Endothelial cell of umbilical vein (primary cell): Measurements from ENCODE around the gene GFPT2. TPM values are rescaled to one million over a fixed set of nuclear protein-coding genes. Genes with fewer than 3 reads are reported as not detected.
A peak's percentile ranks its signal among the peaks of the same experiment; 100 is the strongest.

Source experiments
- BruUV-seq: library from RNA; stranded (reverse); fragments of 400-500 nt; replicated peaks from 2 replicates; lab custom pipeline; 2021; lab: Mats Ljungman, UMichigan
- CTCF ChIA-PET: fragments of 300-600, 350-600 bp; sonication (Branson Sonifier 250); formaldehyde crosslinking; loops from one replicate; lab custom pipeline; 2021; ENCODE audit warnings: antibody characterized with exemption, inconsistent platforms; lab: Charles Lee
- POLR2A ChIA-PET: fragments of 300-600, 350-600 bp; sonication (Branson Sonifier 250); formaldehyde crosslinking; loops from one replicate; lab custom pipeline; 2021; ENCODE audit warnings: antibody characterized with exemption, inconsistent platforms; lab: Charles Lee
- DNase-seq: peaks from one replicate; pipeline ENCODE4 v3.0.0-alpha.2; 2011; ENCODE audit warnings: low read depth, low spot score
- FAIRE-seq: peaks from 2 replicates; lab custom pipeline; 2011; peaks lifted over from hg19 to GRCh38; lab: Jason Lieb, UNC
- H2AFZ ChIP-seq: 2 replicates; pipeline ENCODE4 v1.6.0; 2012; ENCODE audit warnings: low read depth, low read length, control low read depth, inconsistent platforms
- H3K27ac ChIP-seq: 2 replicates; pipeline ENCODE4 v1.5.1; 2011; ENCODE audit warnings: low read depth, mild to moderate bottlenecking, control low read depth, low read length, moderate library complexity; ENCODE audit not compliant: insufficient read depth
- H3K27me3 ChIP-seq, 2 experiments: 2 replicates each; pipeline versions ENCODE4 v1.6.0 to v1.6.1; 2011; ENCODE audit warnings: low read length in 2 of 2, mixed read lengths in 1 of 2; ENCODE audit not compliant: control insufficient read depth in 2 of 2, insufficient read depth in 2 of 2
- H3K36me3 ChIP-seq, 2 experiments: 2 replicates in 1 of 2; 3 replicates in 1 of 2; pipeline ENCODE4 v1.5.1; 2011; ENCODE audit warnings: low read length in 2 of 2, mild to moderate bottlenecking in 1 of 2, moderate library complexity in 1 of 2; ENCODE audit not compliant: control insufficient read depth in 2 of 2, insufficient read depth in 2 of 2; ENCODE audit errors: extremely low read depth in 1 of 2
- H3K4me1 ChIP-seq: 3 replicates; pipeline ENCODE4 v1.5.1; 2011; ENCODE audit warnings: mild to moderate bottlenecking, low read length; ENCODE audit not compliant: control insufficient read depth, insufficient read depth; ENCODE audit errors: extremely low read depth
- H3K4me2 ChIP-seq: 2 replicates; pipeline ENCODE4 v1.6.1; 2011; ENCODE audit warnings: low read length, control low read depth, mixed read lengths; ENCODE audit not compliant: insufficient read depth
- H3K4me3 ChIP-seq, 3 experiments: fragments of 200-600 bp in 1 of 3; sonication (generic), shearing (Covaris generic) in 1 of 3; replicated peaks in 1 of 3; 2 replicates each; pipeline ENCODE4 v1.5.1; 2011 to 2016; ENCODE audit warnings: control low read depth in 3 of 3, low read length in 3 of 3, mild to moderate bottlenecking in 2 of 3, inconsistent platforms in 1 of 3, low read depth in 1 of 3, moderate library complexity in 1 of 3; ENCODE audit not compliant: insufficient read depth in 1 of 3
- H3K79me2 ChIP-seq: 2 replicates; pipeline ENCODE4 v1.6.0; 2012; ENCODE audit warnings: low read length, inconsistent platforms; ENCODE audit not compliant: control insufficient read depth, insufficient read depth
- H3K9ac ChIP-seq: replicated peaks from 2 replicates; pipeline ENCODE3; 2011; ENCODE audit warnings: low read length, control low read depth; ENCODE audit not compliant: insufficient read depth; ENCODE audit errors: extremely low read depth
- H3K9me1 ChIP-seq: replicated peaks from 3 replicates; pipeline ENCODE4 v1.6.0; 2011; ENCODE audit warnings: mild to moderate bottlenecking, low read length; ENCODE audit not compliant: control insufficient read depth, insufficient read depth; ENCODE audit errors: extremely low read depth
- H3K9me3 ChIP-seq: replicated peaks from 2 replicates; pipeline ENCODE4 v1.5.1; 2012; ENCODE audit warnings: low read length, inconsistent platforms; ENCODE audit not compliant: control insufficient read depth, insufficient read depth
- H4K20me1 ChIP-seq: replicated peaks from 2 replicates; pipeline ENCODE3; 2011; ENCODE audit warnings: mild to moderate bottlenecking, low read length; ENCODE audit not compliant: control insufficient read depth, insufficient read depth; ENCODE audit errors: extremely low read depth
- EZH2 ChIP-seq: IDR thresholded peaks from 2 replicates; pipeline ENCODE4 v1.6.1; 2012; ENCODE audit warnings: borderline replicate concordance, low read depth, mild to moderate bottlenecking, moderate library complexity, low read length, inconsistent platforms; ENCODE audit not compliant: severe bottlenecking
- FOS ChIP-seq: IDR thresholded peaks from 2 replicates; pipeline ENCODE4 v1.6.1; 2011; ENCODE audit warnings: mild to moderate bottlenecking, low read length, moderate library complexity, borderline replicate concordance; ENCODE audit not compliant: insufficient read depth
- GATA2 ChIP-seq: IDR thresholded peaks from 2 replicates; pipeline ENCODE4 v1.7.0; 2011; ENCODE audit warnings: low read depth, mild to moderate bottlenecking, moderate library complexity, mixed read lengths, low read length; ENCODE audit not compliant: insufficient read length, insufficient read depth
- JUN ChIP-seq: IDR thresholded peaks from 2 replicates; pipeline ENCODE4 v1.6.1; 2011; ENCODE audit warnings: borderline replicate concordance, low read depth; ENCODE audit not compliant: insufficient read length, insufficient read depth
- MYC ChIP-seq: IDR thresholded peaks from one replicate; pipeline ENCODE4 v1.6.1; 2011; ENCODE audit warnings: mild to moderate bottlenecking, low read depth, low read length
- POLR2A ChIP-seq: IDR thresholded peaks from 2 replicates; pipeline ENCODE4 v1.6.1; 2012; ENCODE audit warnings: low read depth, mild to moderate bottlenecking, control low read depth, low read length
- POLR2AphosphoS5 ChIP-seq: IDR thresholded peaks from 2 replicates; pipeline ENCODE4 v1.6.1; 2012; ENCODE audit warnings: low read depth, mild to moderate bottlenecking, control low read depth, low read length, moderate library complexity; ENCODE audit not compliant: insufficient read depth
- dilution Hi-C: fragments of 300-500 bp; cut with MboI; formaldehyde crosslinking; loops from one replicate; pipeline ENCODE4 v1.15.0; 2019; ENCODE audit warnings: low sequenced_read_pairs; ENCODE audit not compliant: extremely low pct_ligation_motif_present
- intact Hi-C: fragments of 100-400 bp; cut with micrococcal nuclease; formaldehyde crosslinking; loops from one replicate; pipeline ENCODE4 v1.10.0; 2022
- polyA plus RNA-seq, 4 experiments: library from polyadenylated mRNA; depleted of rRNA in 3 of 4; stranded (reverse) in 3 of 4; unstranded in 1 of 4; fragments of >200 nt; gene quantifications; 2 replicates each; pipeline versions ENCODE4 v1.2.1 to v1.2.3, GENCODE V29; 2011 to 2012; ENCODE audit warnings: missing spikeins in 1 of 4
- total RNA-seq: library from RNA; stranded (reverse); gene quantifications from 2 replicates; pipeline ENCODE4 v1.2.3, GENCODE V29; 2021
- TF ChIP-seq, protein P1 (sequence below), 2 donors: IDR thresholded peaks; 1 replicate in 1 of 2; 2 replicates in 1 of 2; pipeline ENCODE4 v1.5.1; 2011; ENCODE audit warnings: low read length in 2 of 2, mild to moderate bottlenecking in 2 of 2, moderate library complexity in 2 of 2, control low read depth in 1 of 2, inconsistent platforms in 1 of 2, low read depth in 1 of 2; ENCODE audit not compliant: insufficient read depth in 1 of 2; ENCODE audit errors: extremely low read depth in 1 of 2
- TF ChIP-seq, protein P2 (sequence below): IDR thresholded peaks from 2 replicates; pipeline ENCODE4 v1.6.1; 2011; ENCODE audit not compliant: insufficient read depth, insufficient read length

Gene GFPT2
- total and polyA plus RNA-seq, 2 donors (not counting 3 experiments of a cell fraction or from before 2014, with no cell fraction given), result 4.3 to 4.5 TPM

DNA sequence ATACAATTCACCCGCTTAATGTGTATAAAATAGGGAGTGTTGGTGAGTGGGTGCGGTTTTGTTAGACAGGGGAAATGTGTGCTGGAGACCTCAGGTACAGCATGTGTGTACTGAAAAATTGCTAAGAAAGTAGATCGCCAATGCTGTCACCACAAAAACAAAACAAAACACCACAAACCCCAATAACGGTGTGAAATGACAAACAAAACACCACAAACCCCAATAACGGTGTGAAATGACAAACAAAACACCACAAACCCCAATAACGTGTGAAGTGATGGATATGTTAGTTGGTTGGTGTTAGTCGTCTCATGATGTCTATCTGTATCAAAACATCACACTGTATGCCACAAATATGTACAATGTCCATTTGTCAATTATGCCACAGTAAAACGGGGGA, 14.2 kb upstream of the GFPT2 start:
- POLR2A ChIA-PET, result no interaction called here
- dilution Hi-C loops, result no loop called here
- peak; percentile 63 for FAIRE-seq

DNA sequence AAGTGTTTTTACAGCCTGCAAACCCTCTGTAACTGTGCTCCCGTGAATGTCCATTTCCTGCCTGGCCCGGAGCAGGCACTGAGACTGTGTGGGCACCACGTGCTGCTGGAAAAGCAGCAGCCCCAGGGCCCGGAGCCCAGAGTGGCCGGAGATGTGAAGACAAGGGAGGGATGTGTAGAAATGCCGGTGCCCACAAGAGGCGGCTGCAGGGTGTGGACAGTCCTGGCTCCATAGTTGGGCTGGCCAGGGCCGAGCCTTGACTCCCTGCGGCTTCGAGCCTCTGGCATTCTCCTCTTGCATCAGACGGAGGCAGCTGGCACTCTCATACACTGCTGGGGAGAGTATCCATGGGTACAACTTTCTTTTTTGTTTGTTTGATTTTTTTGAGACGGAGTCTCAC, 13.2 kb upstream of the GFPT2 start:
- FAIRE-seq (no peak), DNase-seq (peak; percentile 7)
- Histone ChIP-seq H3K79me2 (no peaks in the 10 kb centered on the region), H3K9ac (no peak overlapping the region), H3K9me1 (no peaks in the 10 kb centered on the region), H3K4me2 (no peak overlapping the region), H4K20me1 (no peaks in the 10 kb centered on the region), H3K27ac (no peak overlapping the region), H2AFZ (peak overlapping the region; percentile 36), H3K27me3 (no peaks in the 10 kb centered on the region), H3K9me3 (no peaks in the 10 kb centered on the region), H3K36me3 (no peaks in the 10 kb centered on the region), H3K4me3 (no peak overlapping the region), H3K4me1 (no peaks in the 10 kb centered on the region)
- CTCF ChIA-PET, result no interaction called here
- dilution Hi-C loops, result no loop called here
- POLR2A ChIA-PET, result no interaction called here
- no TSS peak for BruUV-seq
- TF ChIP-seq FOS (no peak), GATA2 (no peak), JUN (no peak), POLR2AphosphoS5 (no peak), EZH2 (no peak), MYC (no peak), POLR2A (no peak)
- TF ChIP-seq, protein P1, sequence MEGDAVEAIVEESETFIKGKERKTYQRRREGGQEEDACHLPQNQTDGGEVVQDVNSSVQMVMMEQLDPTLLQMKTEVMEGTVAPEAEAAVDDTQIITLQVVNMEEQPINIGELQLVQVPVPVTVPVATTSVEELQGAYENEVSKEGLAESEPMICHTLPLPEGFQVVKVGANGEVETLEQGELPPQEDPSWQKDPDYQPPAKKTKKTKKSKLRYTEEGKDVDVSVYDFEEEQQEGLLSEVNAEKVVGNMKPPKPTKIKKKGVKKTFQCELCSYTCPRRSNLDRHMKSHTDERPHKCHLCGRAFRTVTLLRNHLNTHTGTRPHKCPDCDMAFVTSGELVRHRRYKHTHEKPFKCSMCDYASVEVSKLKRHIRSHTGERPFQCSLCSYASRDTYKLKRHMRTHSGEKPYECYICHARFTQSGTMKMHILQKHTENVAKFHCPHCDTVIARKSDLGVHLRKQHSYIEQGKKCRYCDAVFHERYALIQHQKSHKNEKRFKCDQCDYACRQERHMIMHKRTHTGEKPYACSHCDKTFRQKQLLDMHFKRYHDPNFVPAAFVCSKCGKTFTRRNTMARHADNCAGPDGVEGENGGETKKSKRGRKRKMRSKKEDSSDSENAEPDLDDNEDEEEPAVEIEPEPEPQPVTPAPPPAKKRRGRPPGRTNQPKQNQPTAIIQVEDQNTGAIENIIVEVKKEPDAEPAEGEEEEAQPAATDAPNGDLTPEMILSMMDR (IDR thresholded peaks at IDR 0.05; ENCODE audit: extremely low read depth in 1 of 2, insufficient read depth in 1 of 2, low read depth in 1 of 2, low read length in 2 of 2), result no peak
- TF ChIP-seq, protein P2, sequence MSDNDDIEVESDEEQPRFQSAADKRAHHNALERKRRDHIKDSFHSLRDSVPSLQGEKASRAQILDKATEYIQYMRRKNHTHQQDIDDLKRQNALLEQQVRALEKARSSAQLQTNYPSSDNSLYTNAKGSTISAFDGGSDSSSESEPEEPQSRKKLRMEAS, result no peak
- intact Hi-C loops, result no loop called here

More for the DNA sequence above, 14.2 kb upstream of the GFPT2 start:
- Histone ChIP-seq H3K4me3 (no peak overlapping the region), H3K9me1 (no peaks in the 10 kb centered on the region), H3K36me3 (no peaks in the 10 kb centered on the region), H3K9me3 (no peaks in the 10 kb centered on the region), H2AFZ (no peak overlapping the region), H3K4me2 (no peak overlapping the region), H3K4me1 (no peaks in the 10 kb centered on the region), H4K20me1 (no peaks in the 10 kb centered on the region), H3K9ac (no peak overlapping the region), H3K27ac (no peak overlapping the region), H3K27me3 (no peaks in the 10 kb centered on the region), H3K79me2 (no peaks in the 10 kb centered on the region)
- intact Hi-C loops, result no loop called here
- DNase-seq, result no peak
- BruUV-seq, result no TSS peak
- CTCF ChIA-PET, result no interaction called here
- TF ChIP-seq, protein P1 (IDR thresholded peaks at IDR 0.05; ENCODE audit: extremely low read depth in 1 of 2, insufficient read depth in 1 of 2, low read depth in 1 of 2, low read length in 2 of 2), result no peak
- TF ChIP-seq MYC (no peak), FOS (no peak), POLR2A (no peak)
